ENCODE data around the gene ADAMTS4. TPM values are rescaled to one million over a fixed set of nuclear protein-coding genes. Genes with fewer than 3 reads are reported as not detected.

Gene ADAMTS4
- total RNA-seq, 4 donors from 2014 or later = 1.3 to 2.6 (median 1.8) TPM

GRCh38 chr1:161190962-161191521, 7.8 kb downstream of the ADAMTS4 start:
- no peaks in the 10 kb centered on the region for H3K9me3 ChIP-seq
- no peak overlapping the region for H3K4me3 ChIP-seq
- no peak for DNase-seq
- no peaks in the 10 kb centered on the region for H3K27me3 ChIP-seq
- H3K4me1 ChIP-seq = peaks cover 4 to 74% (median 38%) of the 10 kb centered on the region in 3 donors
- 83% methylated on average over 5 of the region's 22 CpGs; no CpG with 5 or more reads in 1 of the 2 donors for WGBS, 2 donors
- H3K27ac ChIP-seq = no peak overlapping the region
- peaks cover 0 to 27% (median 0%) of the 10 kb centered on the region in 3 donors for H3K36me3 ChIP-seq
- TF ChIP-seq CTCF (IDR thresholded peaks at IDR 0.05) (no peak), POLR2A (IDR thresholded peaks at IDR 0.05) (no peak)
- intact Hi-C loops (cut with DNase I) = no loop called here

GRCh38 chr1:161189036-161189435, 9.8 kb downstream of the ADAMTS4 start:
- no peak for DNase-seq
- WGBS, 2 donors = 88 to 89% methylated on average over 5 of the region's 5 CpGs
- Histone ChIP-seq H3K9me3 (no peaks in the 10 kb centered on the region), H3K4me1 (peaks cover 4 to 75% (median 29%) of the 10 kb centered on the region in 3 donors), H3K27ac (peak overlapping the region in 1 of 4 donors; percentile 9), H3K36me3 (peaks cover 0 to 27% (median 0%) of the 10 kb centered on the region in 3 donors), H3K27me3 (no peaks in the 10 kb centered on the region), H3K4me3 (no peak overlapping the region)
- no peak for TF ChIP-seq POLR2A (IDR thresholded peaks at IDR 0.05)
- TF ChIP-seq CTCF (IDR thresholded peaks at IDR 0.05) = no peak
- intact Hi-C loops (cut with DNase I) = no loop called here

GRCh38 chr1:161188381-161188780, 10.5 kb downstream of the ADAMTS4 start:
- TF ChIP-seq CTCF (IDR thresholded peaks at IDR 0.05) = no peak
- no peak for TF ChIP-seq POLR2A (IDR thresholded peaks at IDR 0.05)
- Histone ChIP-seq H3K9me3 (no peaks in the 10 kb centered on the region), H3K36me3 (peaks cover 0 to 21% (median 0%) of the 10 kb centered on the region in 3 donors), H3K4me1 (peaks cover 0 to 74% (median 23%) of the 10 kb centered on the region in 3 donors), H3K4me3 (no peak overlapping the region), H3K27me3 (no peaks in the 10 kb centered on the region), H3K27ac (no peak overlapping the region)
- intact Hi-C loops (cut with DNase I) = no loop called here
- DNase-seq = no peak
- 70 to 74% methylated on average over 6 of the region's 6 CpGs for WGBS, 2 donors

GRCh38 chr1:161187311-161187710, 11.5 kb downstream of the ADAMTS4 start:
- peaks cover 0 to 72% (median 17%) of the 10 kb centered on the region in 3 donors for H3K4me1 ChIP-seq
- 50 to 77% methylated on average over 2 to 3 of the region's 3 CpGs for WGBS, 2 donors
- no peak overlapping the region for H3K4me3 ChIP-seq
- peak overlapping the region in 1 of 4 donors; percentile 86 for H3K27ac ChIP-seq
- DNase-seq = no peak
- TF ChIP-seq POLR2A (IDR thresholded peaks at IDR 0.05) = no peak
- TF ChIP-seq CTCF (IDR thresholded peaks at IDR 0.05) = no peak
- intact Hi-C loops (cut with DNase I) = no loop called here
- H3K36me3 ChIP-seq = peaks cover 0 to 16% (median 0%) of the 10 kb centered on the region in 3 donors
- no peaks in the 10 kb centered on the region for H3K9me3 ChIP-seq
- H3K27me3 ChIP-seq = no peaks in the 10 kb centered on the region

- H3K4me3 ChIP-seq = no peak overlapping the region
- peaks cover 0 to 2% (median 0%) of the 10 kb centered on the region in 3 donors for H3K36me3 ChIP-seq
- H3K27me3 ChIP-seq = no peaks in the 10 kb centered on the region
- H3K4me1 ChIP-seq = peaks cover 0 to 77% (median 23%) of the 10 kb centered on the region in 3 donors
- peak overlapping the region; percentile 47 to 86 (median 76) for H3K27ac ChIP-seq
- intact Hi-C loops (cut with DNase I) = no loop called here
- H3K9me3 ChIP-seq = no peaks in the 10 kb centered on the region
- no peak for DNase-seq
- 24 to 61% methylated on average over 2 of the region's 2 CpGs for WGBS, 2 donors
- TF ChIP-seq CTCF (IDR thresholded peaks at IDR 0.05) = no peak
- no peak for TF ChIP-seq POLR2A (IDR thresholded peaks at IDR 0.05)
Observed at GRCh38 chr1:161185732-161186311, 13.0 kb downstream of the ADAMTS4 start.
